Trophoblast cell (in vitro differentiated cells and primary cell): ENCODE results near the gene MEGF11.
"Not testable (repeated sequence)": the region's sequence is repeated elsewhere in the genome, so short reads cannot be mapped to it uniquely, and the experiment has no call there.

Source experiments
- DNase-seq, 2 donors: peaks; one replicate each; pipeline ENCODE4 v3.0.0-alpha.2; 2016
- H2AFZ ChIP-seq: 2 replicates; pipeline ENCODE4 v1.6.1; 2013; ENCODE audit warnings: low read length, moderate library complexity, mild to moderate bottlenecking; ENCODE audit not compliant: insufficient read depth, poor library complexity
- H2AK5ac ChIP-seq: 2 replicates; pipeline ENCODE4 v1.6.1; 2013; ENCODE audit warnings: mild to moderate bottlenecking, low read length
- H2BK120ac ChIP-seq: 2 replicates; pipeline ENCODE4 v1.6.1; 2013; ENCODE audit warnings: low read length, mild to moderate bottlenecking, moderate library complexity; ENCODE audit not compliant: insufficient read depth, poor library complexity
- H2BK12ac ChIP-seq: 2 replicates; pipeline ENCODE4 v1.6.1; 2013; ENCODE audit warnings: mild to moderate bottlenecking, low read length, moderate library complexity
- H2BK5ac ChIP-seq: 2 replicates; pipeline ENCODE4 v1.6.1; 2013; ENCODE audit warnings: low read length, low read depth, moderate library complexity, mild to moderate bottlenecking; ENCODE audit not compliant: poor library complexity
- H3K14ac ChIP-seq: 2 replicates; pipeline ENCODE4 v1.6.1; 2013; ENCODE audit warnings: mild to moderate bottlenecking, low read length
- H3K18ac ChIP-seq: 2 replicates; pipeline ENCODE4 v1.6.1; 2013; ENCODE audit warnings: mild to moderate bottlenecking, low read length
- H3K23ac ChIP-seq: 2 replicates; pipeline ENCODE4 v1.6.1; 2013; ENCODE audit warnings: low read length
- H3K27ac ChIP-seq: 2 replicates; pipeline ENCODE4 v1.5.1; 2013; ENCODE audit warnings: low read depth, mild to moderate bottlenecking, inconsistent platforms, low read length, moderate library complexity
- H3K27me3 ChIP-seq: 2 replicates; pipeline ENCODE4 v1.6.1; 2013; ENCODE audit warnings: inconsistent platforms, mild to moderate bottlenecking, low read length, moderate library complexity; ENCODE audit not compliant: insufficient read depth
- H3K36me3 ChIP-seq, 2 experiments: 1 replicate in 1 of 2; 2 replicates in 1 of 2; pipeline ENCODE4 v1.6.1; 2013; ENCODE audit warnings: low read length in 2 of 2, mild to moderate bottlenecking in 2 of 2, moderate library complexity in 1 of 2; ENCODE audit not compliant: insufficient read depth in 2 of 2, control insufficient read depth in 1 of 2
- H3K4ac ChIP-seq: 2 replicates; pipeline ENCODE4 v1.6.1; 2013; ENCODE audit warnings: low read depth, mild to moderate bottlenecking, low read length, moderate library complexity
- H3K4me1 ChIP-seq, 2 experiments: 1 replicate in 1 of 2; 2 replicates in 1 of 2; pipeline ENCODE4 v1.6.1; 2013; ENCODE audit warnings: low read length in 2 of 2, mild to moderate bottlenecking in 2 of 2, moderate library complexity in 1 of 2; ENCODE audit not compliant: insufficient read depth in 2 of 2, control insufficient read depth in 1 of 2
- H3K4me2 ChIP-seq: 2 replicates; pipeline ENCODE4 v1.6.1; 2013; ENCODE audit warnings: inconsistent platforms, mild to moderate bottlenecking, low read length, moderate library complexity
- H3K4me3 ChIP-seq: 2 replicates; pipeline ENCODE4 v1.5.1; 2013; ENCODE audit warnings: mild to moderate bottlenecking, low read depth, low read length, inconsistent platforms
- H3K79me1 ChIP-seq: one replicate; pipeline ENCODE4 v1.6.1; 2013; ENCODE audit warnings: low read length
- H3K79me2 ChIP-seq: 2 replicates; pipeline ENCODE4 v1.6.1; 2013; ENCODE audit warnings: low read length, mild to moderate bottlenecking; ENCODE audit not compliant: control insufficient read depth, insufficient read depth, poor library complexity
- H3K9ac ChIP-seq: 2 replicates; pipeline ENCODE4 v1.6.1; 2013; ENCODE audit warnings: mild to moderate bottlenecking, low read length
- H3K9me3 ChIP-seq: 2 replicates; pipeline ENCODE4 v1.6.1; 2013; ENCODE audit warnings: low read depth, mild to moderate bottlenecking, control low read depth, inconsistent platforms, low read length; ENCODE audit not compliant: insufficient read depth
- H4K12ac ChIP-seq: 2 replicates; pipeline ENCODE4 v1.6.1; 2013; ENCODE audit warnings: low read depth, mild to moderate bottlenecking, low read length, moderate library complexity
- H4K8ac ChIP-seq: 2 replicates; pipeline ENCODE4 v1.6.1; 2013; ENCODE audit warnings: low read depth, mild to moderate bottlenecking, low read length, moderate library complexity
- H4K91ac ChIP-seq: one replicate; pipeline ENCODE4 v1.6.1; 2013; ENCODE audit warnings: low read depth, mild to moderate bottlenecking, low read length, moderate library complexity
- WGBS: extraction: QIAGEN DNeasy Blood & Tissue Kit; methylation state at CpG from one replicate; pipeline ENCODE4 v1.1.7; 2013; ENCODE audit warnings: missing lambda C conversion rate; ENCODE audit not compliant: insufficient read length, insufficient coverage; ENCODE audit errors: extremely low coverage; 5-methylcytosine and 5-hydroxymethylcytosine counted together

MEGF11 gene

GRCh38 chr15:65869126-65869953 is 384.2 kb downstream of the MEGF11 start, which contains the start of gene RAB11A:
TSS of gene RAB11A (plus strand) at chr15:65869491. CDS start at chr15:65869586, 95 bp downstream.
- Histone ChIP-seq H3K36me3 (peaks cover 3% of the 10 kb centered on the region in 2 experiments), H3K4me2 (peak within 1 kb of the TSS; percentile 73), H2BK120ac (peak within 1 kb of the TSS; percentile 98), H3K79me1 (peaks cover 16% of the 10 kb centered on the region), H3K4me1 (peaks cover 2 to 3% of the 10 kb centered on the region in 2 experiments), H3K14ac (peak within 1 kb of the TSS; percentile 95), H2AFZ (peak within 1 kb of the TSS; percentile 84), H3K27ac (peak within 1 kb of the TSS; percentile 76), H3K27me3 (no peaks in the 10 kb centered on the region), H3K4ac (peak within 1 kb of the TSS; percentile 87), H3K79me2 (peaks cover 14% of the 10 kb centered on the region), H3K9ac (peak within 1 kb of the TSS; percentile 92), H4K8ac (peak within 1 kb of the TSS; percentile 99), H3K4me3 (peak within 1 kb of the TSS; percentile 91), H2BK12ac (peak within 1 kb of the TSS; percentile 45), H4K91ac (peak within 1 kb of the TSS; percentile 94), H2BK5ac (peak within 1 kb of the TSS; percentile 98), H3K9me3 (no peaks in the 10 kb centered on the region), H3K18ac (peak within 1 kb of the TSS; percentile 98), H4K12ac (peak within 1 kb of the TSS; percentile 97), H3K23ac (no peak within 1 kb of the TSS), H2AK5ac (peak within 1 kb of the TSS; percentile 64)
- WGBS: no CpG with 5 or more reads among the region's 62 CpGs
- DNase-seq: peak; percentile 96 to 97

- H2BK120ac ChIP-seq: no peak overlapping the region
- H4K12ac ChIP-seq: no peak overlapping the region
- H3K4me2 ChIP-seq: no peak overlapping the region
- no peak overlapping the region for H4K8ac ChIP-seq
- no peak overlapping the region for H4K91ac ChIP-seq
- no peaks in the 10 kb centered on the region for H3K27me3 ChIP-seq
- peak overlapping the region; percentile 60 for H3K27ac ChIP-seq
- H2AFZ ChIP-seq: no peak overlapping the region
- peaks cover 16% of the 10 kb centered on the region for H3K79me1 ChIP-seq
- H3K36me3 ChIP-seq: no peaks in the 10 kb centered on the region
- H3K14ac ChIP-seq: no peak overlapping the region
- no peak overlapping the region for H3K23ac ChIP-seq
- no peak for DNase-seq
- H3K4me1 ChIP-seq: peaks cover 2 to 3% of the 10 kb centered on the region in 2 experiments
- no peak overlapping the region for H2BK5ac ChIP-seq
- no peaks in the 10 kb centered on the region for H3K9me3 ChIP-seq
- no peak overlapping the region for H3K4me3 ChIP-seq
- no peak overlapping the region for H3K9ac ChIP-seq
- H3K79me2 ChIP-seq: peaks cover 14% of the 10 kb centered on the region
- no CpG with 5 or more reads among the region's 11 CpGs for WGBS
- no peak overlapping the region for H2AK5ac ChIP-seq
- H2BK12ac ChIP-seq: no peak overlapping the region
- H3K4ac ChIP-seq: no peak overlapping the region
- no peak overlapping the region for H3K18ac ChIP-seq
Measured at GRCh38 chr15:65868546-65869125, 384.9 kb downstream of the MEGF11 start.

- not testable (repeated sequence) for H3K4ac ChIP-seq, H2AK5ac ChIP-seq, H2BK5ac ChIP-seq, H3K9me3 ChIP-seq, H3K4me3 ChIP-seq, H2AFZ ChIP-seq, H4K91ac ChIP-seq, H3K9ac ChIP-seq, H4K8ac ChIP-seq, H3K18ac ChIP-seq, H3K36me3 ChIP-seq, H3K4me1 ChIP-seq, H2BK12ac ChIP-seq, H3K14ac ChIP-seq, H3K4me2 ChIP-seq, H3K27ac ChIP-seq, DNase-seq, H3K27me3 ChIP-seq, H3K23ac ChIP-seq, H2BK120ac ChIP-seq, H4K12ac ChIP-seq
- peaks cover 14% of the 10 kb centered on the region for H3K79me2 ChIP-seq
- no CpG with 5 or more reads among the region's 6 CpGs for WGBS
- H3K79me1 ChIP-seq: peaks cover 16% of the 10 kb centered on the region
Measured at GRCh38 chr15:65867933-65868332, 385.6 kb downstream of the MEGF11 start.

- WGBS: no CpG with 5 or more reads among the region's 3 CpGs
- Histone ChIP-seq H3K4ac (no peak overlapping the region), H3K18ac (no peak overlapping the region), H2AK5ac (no peak overlapping the region), H4K91ac (no peak overlapping the region), H3K9ac (no peak overlapping the region), H3K36me3 (no peaks in the 10 kb centered on the region), H3K4me1 (peaks cover 2 to 3% of the 10 kb centered on the region in 2 experiments), H3K79me1 (peaks cover 16% of the 10 kb centered on the region), H2BK5ac (no peak overlapping the region), H3K14ac (no peak overlapping the region), H4K12ac (no peak overlapping the region), H3K79me2 (peaks cover 14% of the 10 kb centered on the region), H2BK120ac (no peak overlapping the region), H3K27me3 (no peaks in the 10 kb centered on the region), H2BK12ac (no peak overlapping the region), H2AFZ (no peak overlapping the region), H3K23ac (no peak overlapping the region), H3K9me3 (no peaks in the 10 kb centered on the region), H3K4me2 (no peak overlapping the region), H3K4me3 (no peak overlapping the region), H4K8ac (no peak overlapping the region), H3K27ac (no peak overlapping the region)
- no peak for DNase-seq
Measured at GRCh38 chr15:65867244-65867643, 386.3 kb downstream of the MEGF11 start.
